Activated B cell treated with CpG ODN at 0.5 μM for 24 hours (primary cell): ENCODE results near the gene BNIP1. TPM values are rescaled to one million over a fixed set of nuclear protein-coding genes. Genes with fewer than 3 reads are reported as not detected.

Experiments used
- ATAC-seq: fragments of 200-7000 bp; cut with Tn5 transposase; one replicate; pipeline ENCODE4 v1.10.0; 2021; ENCODE audit warnings: low read depth, mild to moderate bottlenecking, moderate library complexity
- CTCF ChIA-PET: fragments of 350-600 bp; sonication (Branson Sonifier 250); formaldehyde crosslinking; loops from one replicate; lab custom pipeline; 2021; ENCODE audit warnings: antibody characterized with exemption; lab: Charles Lee
- POLR2A ChIA-PET: fragments of 350-600 bp; sonication (Branson Sonifier 250); formaldehyde crosslinking; loops from one replicate; lab custom pipeline; 2021; ENCODE audit warnings: antibody characterized with exemption; lab: Charles Lee
- DNase-seq: peaks from one replicate; pipeline ENCODE4 v3.0.0; 2022
- H3K27ac Mint-ChIP-seq: one replicate; pipeline ENCODE4 v1.8.0; 2020; ENCODE audit warnings: mixed read lengths
- H3K27me3 Mint-ChIP-seq: one replicate; pipeline ENCODE4 v1.8.0; 2021; ENCODE audit warnings: mixed read lengths
- H3K36me3 Mint-ChIP-seq: one replicate; pipeline ENCODE4 v1.8.0; 2021; ENCODE audit warnings: low read depth, mixed read lengths
- H3K4me1 Mint-ChIP-seq: one replicate; pipeline ENCODE4 v1.8.0; 2021; ENCODE audit warnings: mixed read lengths
- H3K4me3 Mint-ChIP-seq: one replicate; pipeline ENCODE4 v1.8.0; 2020; ENCODE audit warnings: mild to moderate bottlenecking, mixed read lengths
- H3K9me3 Mint-ChIP-seq: one replicate; pipeline ENCODE4 v1.8.0; 2020; ENCODE audit warnings: mixed read lengths
- CTCF ChIP-seq: fragments of 200-600 bp; IDR thresholded peaks from one replicate; pipeline ENCODE4 v1.8.0; 2022; ENCODE audit warnings: antibody characterized with exemption, mild to moderate bottlenecking
- intact Hi-C: fragments of 100-400 bp; cut with micrococcal nuclease; formaldehyde crosslinking; loops from one replicate; pipeline ENCODE4 v1.15.1; 2024
- total RNA-seq: library from RNA; stranded (reverse); gene quantifications from 2 replicates; pipeline ENCODE4 v1.2.3, GENCODE V29; 2022

The BNIP1 gene
- total RNA-seq, 1 donor from 2014 or later, result 20.2 TPM

GRCh38 chr5:173198049-173198448 lies 53.7 kb downstream of the BNIP1 start:
- no peaks in the 10 kb centered on the region for H3K36me3 Mint-ChIP-seq
- no peak overlapping the region for H3K27ac Mint-ChIP-seq
- H3K27me3 Mint-ChIP-seq, result peaks cover 11% of the 10 kb centered on the region
- ATAC-seq, result no peak
- H3K9me3 Mint-ChIP-seq, result peaks cover 8% of the 10 kb centered on the region
- no peak overlapping the region for H3K4me3 Mint-ChIP-seq
- ChIA-PET POLR2A (no interaction called here), CTCF (no interaction called here)
- DNase-seq, result no peak
- intact Hi-C loops, result no loop called here
- no peak for TF ChIP-seq CTCF
- H3K4me1 Mint-ChIP-seq, result no peaks in the 10 kb centered on the region

- Mint-ChIP-seq H3K27me3 (peaks cover 26% of the 10 kb centered on the region), H3K4me3 (no peak overlapping the region), H3K4me1 (no peaks in the 10 kb centered on the region), H3K27ac (no peak overlapping the region), H3K36me3 (no peaks in the 10 kb centered on the region), H3K9me3 (peaks cover 8% of the 10 kb centered on the region)
- DNase-seq (no peak), ATAC-seq (no peak)
- POLR2A ChIA-PET, result no interaction called here
- intact Hi-C loops, result no loop called here
- no peak for TF ChIP-seq CTCF
- CTCF ChIA-PET, result no interaction called here
These were observed 56.0 kb downstream of the BNIP1 start for GRCh38 chr5:173200356-173200755.

- CTCF ChIA-PET, result interaction anchor here (0.8 kb wide), 2 partner anchors 9 to 220 kb away, joined by 3 read pairs; no protein-coding TSS in a partner anchor
- peaks cover 30% of the 10 kb centered on the region for H3K27me3 Mint-ChIP-seq
- POLR2A ChIA-PET, result no interaction called here
- DNase-seq (no peak), ATAC-seq (no peak)
- H3K27ac Mint-ChIP-seq, result no peak overlapping the region
- H3K4me3 Mint-ChIP-seq, result no peak overlapping the region
- H3K36me3 Mint-ChIP-seq, result no peaks in the 10 kb centered on the region
- intact Hi-C loops, result no loop called here
- H3K9me3 Mint-ChIP-seq, result peaks cover 8% of the 10 kb centered on the region
- H3K4me1 Mint-ChIP-seq, result no peaks in the 10 kb centered on the region
- no peak for TF ChIP-seq CTCF
These were observed 57.4 kb downstream of the BNIP1 start for GRCh38 chr5:173201636-173202265.

GRCh38 chr5:173202266-173202875 lies 58.0 kb downstream of the BNIP1 start:
- ChIA-PET CTCF (interaction anchor here (0.8 kb wide), 2 partner anchors 10 to 220 kb away, joined by 3 read pairs; no protein-coding TSS in a partner anchor), POLR2A (no interaction called here)
- TF ChIP-seq CTCF, result no peak
- Mint-ChIP-seq H3K9me3 (peaks cover 8% of the 10 kb centered on the region), H3K36me3 (no peaks in the 10 kb centered on the region), H3K4me1 (no peaks in the 10 kb centered on the region), H3K4me3 (no peak overlapping the region), H3K27me3 (peaks cover 26% of the 10 kb centered on the region), H3K27ac (no peak overlapping the region)
- DNase-seq (no peak), ATAC-seq (no peak)
- intact Hi-C loops, result no loop called here

- Mint-ChIP-seq H3K27me3 (peaks cover 24% of the 10 kb centered on the region), H3K4me3 (no peak overlapping the region), H3K27ac (no peak overlapping the region), H3K9me3 (peaks cover 7% of the 10 kb centered on the region), H3K4me1 (no peaks in the 10 kb centered on the region), H3K36me3 (no peaks in the 10 kb centered on the region)
- ChIA-PET CTCF (interaction anchor here (0.7 kb wide), 1 partner anchor 222 kb away, joined by 3 read pairs; no protein-coding TSS in a partner anchor), POLR2A (interaction anchor here (0.7 kb wide), 1 partner anchor 227 kb away, joined by 6 read pairs; no protein-coding TSS in a partner anchor)
- intact Hi-C loops, result loop anchor here (1.0 to 2.0 kb wide), 2 partner anchors 220 to 488 kb away; no protein-coding TSS in a partner anchor
- ATAC-seq, result no peak
- DNase-seq, result no peak
- no peak for TF ChIP-seq CTCF
These were observed 60.1 kb downstream of the BNIP1 start for GRCh38 chr5:173204185-173204979.
